IMR-90 (cell line): ENCODE results near the gene RTRAF. TPM values are rescaled to one million over a fixed set of nuclear protein-coding genes. Genes with fewer than 3 reads are reported as not detected.

ENCODE experiments used
- ATAC-seq: fragments of 200-7000 bp; cut with Tn5 transposase; 2 replicates; pipeline ENCODE4 v1.9.1; 2020; ENCODE audit warnings: low read depth, mild to moderate bottlenecking, moderate library complexity
- BruUV-seq: library from RNA; stranded (reverse); fragments of 400-500 nt; replicated peaks from 2 replicates; lab custom pipeline; 2021; lab: Mats Ljungman, UMichigan
- CTCF ChIA-PET: fragments of 300-600 bp; formaldehyde crosslinking; extraction: SDS; loops from one replicate; lab custom pipeline; 2021; ENCODE audit warnings: antibody characterized with exemption; lab: Yijun Ruan, JAX
- POLR2A ChIA-PET: fragments of 300-600 bp; sonication (Branson Sonifier 250); formaldehyde crosslinking; loops from one replicate; lab custom pipeline; 2022; ENCODE audit warnings: antibody characterized with exemption; ENCODE audit not compliant: unreplicated experiment; lab: Charles Lee
- DNase-seq: peaks from one replicate; pipeline ENCODE4 v3.0.0; 2013
- H2AFZ ChIP-seq: replicated peaks from 2 replicates; pipeline ENCODE3; 2013; ENCODE audit warnings: low read length, mild to moderate bottlenecking; ENCODE audit not compliant: poor library complexity
- H2AK5ac ChIP-seq: 2 replicates; pipeline ENCODE4 v1.6.1; 2013; ENCODE audit warnings: low read depth, low read length, inconsistent platforms
- H2AK9ac ChIP-seq: replicated peaks from 2 replicates; pipeline ENCODE3; 2013; ENCODE audit warnings: mild to moderate bottlenecking, low read depth, low read length, moderate library complexity; ENCODE audit not compliant: poor library complexity
- H2BK120ac ChIP-seq: 2 replicates; pipeline ENCODE4 v1.6.1; 2013; ENCODE audit warnings: low read depth, low read length, inconsistent platforms
- H2BK15ac ChIP-seq: 3 replicates; pipeline ENCODE4 v1.6.1; 2013; ENCODE audit warnings: low read depth, low read length, inconsistent platforms
- H2BK20ac ChIP-seq: 2 replicates; pipeline ENCODE4 v1.6.1; 2013; ENCODE audit warnings: low read depth, mild to moderate bottlenecking, inconsistent platforms, low read length, moderate library complexity
- H2BK5ac ChIP-seq: 2 replicates; pipeline ENCODE4 v1.6.1; 2013; ENCODE audit warnings: mild to moderate bottlenecking, low read depth, low read length, inconsistent platforms; ENCODE audit not compliant: poor library complexity, severe bottlenecking
- H3K14ac ChIP-seq: replicated peaks from 2 replicates; pipeline ENCODE4 v1.6.1; 2013; ENCODE audit warnings: low read depth, low read length, inconsistent platforms
- H3K18ac ChIP-seq: 2 replicates; pipeline ENCODE4 v1.6.1; 2013; ENCODE audit warnings: low read depth, low read length, control low read depth
- H3K23ac ChIP-seq: 2 replicates; pipeline ENCODE4 v1.6.1; 2013; ENCODE audit warnings: low read depth, low read length, inconsistent platforms
- H3K27ac ChIP-seq: 2 replicates; pipeline ENCODE4 v1.5.1; 2013; ENCODE audit warnings: mild to moderate bottlenecking, control low read depth, low read length; ENCODE audit not compliant: insufficient read depth
- H3K27me3 ChIP-seq: 2 replicates; pipeline ENCODE4 v1.6.1; 2013; ENCODE audit warnings: low read length; ENCODE audit not compliant: control insufficient read depth, insufficient read depth
- H3K36me3 ChIP-seq: 2 replicates; pipeline ENCODE4 v1.6.1; 2013; ENCODE audit warnings: low read length, mixed read lengths; ENCODE audit not compliant: control insufficient read depth, insufficient read depth
- H3K4ac ChIP-seq: 2 replicates; pipeline ENCODE4 v1.6.1; 2013; ENCODE audit warnings: low read depth, low read length, inconsistent platforms
- H3K4me1 ChIP-seq: 2 replicates; pipeline ENCODE4 v1.6.1; 2013; ENCODE audit warnings: low read length, mixed read lengths; ENCODE audit not compliant: control insufficient read depth, insufficient read depth
- H3K4me2 ChIP-seq: 2 replicates; pipeline ENCODE4 v1.6.1; 2013; ENCODE audit warnings: low read depth, mild to moderate bottlenecking, control low read depth, low read length, moderate library complexity
- H3K4me3 ChIP-seq: 2 replicates; pipeline ENCODE4 v1.5.1; 2013; ENCODE audit warnings: low read depth, mild to moderate bottlenecking, control low read depth, low read length, moderate library complexity; ENCODE audit not compliant: insufficient read depth
- H3K56ac ChIP-seq: 2 replicates; pipeline ENCODE4 v1.6.1; 2013; ENCODE audit warnings: low read length, inconsistent platforms; ENCODE audit not compliant: insufficient read depth; ENCODE audit errors: extremely low read depth
- H3K79me1 ChIP-seq, 2 experiments: 2 replicates each; pipeline ENCODE4 v1.6.1; 2013; ENCODE audit warnings: low read length in 2 of 2, inconsistent platforms in 1 of 2, low read depth in 1 of 2
- H3K9ac ChIP-seq: 2 replicates; pipeline ENCODE4 v1.6.1; 2013; ENCODE audit warnings: low read depth, low read length, control low read depth
- H3K9me1 ChIP-seq: 2 replicates; pipeline ENCODE4 v1.6.1; 2013; ENCODE audit warnings: low read length, inconsistent platforms; ENCODE audit not compliant: insufficient read depth
- H3K9me3 ChIP-seq: 2 replicates; pipeline ENCODE4 v1.6.1; 2013; ENCODE audit warnings: low read length; ENCODE audit not compliant: control insufficient read depth, insufficient read depth
- H4K20me1 ChIP-seq: 2 replicates; pipeline ENCODE4 v1.6.1; 2013; ENCODE audit warnings: low read length, inconsistent platforms; ENCODE audit not compliant: insufficient read depth
- H4K5ac ChIP-seq: 2 replicates; pipeline ENCODE4 v1.6.1; 2013; ENCODE audit warnings: mild to moderate bottlenecking, low read depth, low read length, control low read depth
- H4K8ac ChIP-seq, 2 experiments: 2 replicates each; pipeline ENCODE4 v1.6.1; 2013; ENCODE audit warnings: low read depth in 2 of 2, low read length in 2 of 2, control low read depth in 1 of 2, inconsistent platforms in 1 of 2
- H4K91ac ChIP-seq: 2 replicates; pipeline ENCODE4 v1.6.1; 2013; ENCODE audit warnings: low read depth, low read length, inconsistent platforms; ENCODE audit not compliant: insufficient read depth
- BHLHE40 ChIP-seq: fragments of 150-350 bp; IDR thresholded peaks from 2 replicates; pipeline ENCODE4 v1.6.1; 2016; ENCODE audit warnings: mild to moderate bottlenecking, low read depth, low read length
- CEBPB ChIP-seq: IDR thresholded peaks from 2 replicates; pipeline ENCODE4 v1.6.1; 2012; ENCODE audit warnings: low read depth, low read length, improper control_type of control experiment
- CHD1 ChIP-seq: IDR thresholded peaks from 2 replicates; pipeline ENCODE4 v1.6.1; 2012; ENCODE audit warnings: low read depth, low read length, improper control_type of control experiment
- FOS ChIP-seq: fragments of 150-350 bp; IDR thresholded peaks from 2 replicates; pipeline ENCODE4 v1.6.1; 2016; ENCODE audit warnings: low read depth, low read length
- MAZ ChIP-seq: IDR thresholded peaks from 2 replicates; pipeline ENCODE4 v1.6.1; 2012; ENCODE audit warnings: low read depth, mild to moderate bottlenecking, low read length, improper control_type of control experiment, moderate library complexity, borderline replicate concordance
- NFE2L2 ChIP-seq: fragments of 150-350 bp; IDR thresholded peaks from 2 replicates; pipeline ENCODE4 v1.6.1; 2016; ENCODE audit warnings: low read depth, mild to moderate bottlenecking, low read length
- SMC3 ChIP-seq: fragments of 150-350 bp; IDR thresholded peaks from 2 replicates; pipeline ENCODE4 v1.6.1; 2016; ENCODE audit warnings: low read depth, mild to moderate bottlenecking, antibody characterized with exemption, low read length, moderate library complexity
- WGBS, 2 experiments: methylation state at CpG; one replicate each; pipeline versions ENCODE4 v1.1.5 to v1.1.7; 2013; ENCODE audit warnings: missing lambda C conversion rate in 2 of 2; ENCODE audit not compliant: insufficient read length in 1 of 2; ENCODE audit errors: extremely low coverage in 2 of 2; 5-methylcytosine and 5-hydroxymethylcytosine counted together
- dilution Hi-C: fragments of 300-500 bp; cut with HindIII; formaldehyde crosslinking; loops from one replicate; pipeline ENCODE4 v1.14.3; 2018; ENCODE audit warnings: low sequenced_read_pairs; ENCODE audit not compliant: unreplicated experiment
- in situ Hi-C: fragments of 300-500 bp; cut with MboI; formaldehyde crosslinking; loops from 3 replicates; pipeline ENCODE4 v1.14.3; 2019; ENCODE audit warnings: low sequenced_read_pairs, inconsistent platforms, mixed read lengths
- intact Hi-C: fragments of 100-400 bp; cut with micrococcal nuclease; formaldehyde crosslinking; loops from 2 replicates; pipeline ENCODE4 v1.10.0; 2022
- polyA plus RNA-seq, 3 experiments: library from polyadenylated mRNA; depleted of rRNA; stranded (reverse); fragments of >200 nt; gene quantifications; 2 replicates each; pipeline ENCODE4 v1.2.3, GENCODE V29; 2012; ENCODE audit warnings: low replicate concordance in 1 of 3
- total RNA-seq: library from RNA; depleted of rRNA; stranded (reverse); fragments of >200 nt; gene quantifications from 2 replicates; pipeline ENCODE4 v1.2.3, GENCODE V29; 2012
- TF ChIP-seq, protein P1 (sequence below): fragments of 150-350 bp; IDR thresholded peaks from 2 replicates; pipeline ENCODE4 v1.6.1; 2016; ENCODE audit warnings: low read depth, mild to moderate bottlenecking, low read length, moderate library complexity, borderline replicate concordance

Gene RTRAF
- total and polyA plus RNA-seq, 2 of the 4 experiments (the other 2 are of a cell fraction): 53.2 to 102 TPM

DNA sequence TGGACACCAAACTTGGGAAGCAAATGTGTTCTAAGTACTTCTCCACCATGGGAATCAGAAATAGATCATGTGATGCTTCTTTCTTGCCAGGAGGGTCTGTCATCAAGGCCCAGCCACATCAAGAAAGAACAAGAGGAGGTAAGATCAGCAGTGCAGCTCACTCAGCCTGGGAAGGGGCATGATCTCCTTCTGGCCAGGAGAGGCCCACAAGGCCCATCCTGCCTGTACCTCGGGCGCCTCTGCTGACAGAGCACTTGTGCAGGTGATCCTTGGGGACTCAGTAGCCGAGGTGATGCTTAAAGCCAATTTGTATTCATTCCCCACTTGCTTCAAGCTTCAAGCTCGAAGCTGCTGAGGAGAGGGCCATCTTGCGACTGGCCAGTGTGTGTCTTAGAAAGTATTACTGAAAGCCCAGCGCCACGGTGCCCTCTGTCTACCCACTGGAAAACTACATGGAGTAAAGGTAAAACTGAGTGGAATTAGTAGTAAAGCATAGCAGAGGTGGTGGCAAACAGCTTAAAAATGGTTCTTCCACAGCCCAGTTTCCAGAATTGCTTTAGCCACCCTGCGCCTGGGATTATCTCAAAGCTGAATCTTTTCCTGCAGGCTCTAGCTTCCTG lies 26.2 kb downstream of the RTRAF start (continued):
- no peak for TF ChIP-seq BHLHE40

DNA sequence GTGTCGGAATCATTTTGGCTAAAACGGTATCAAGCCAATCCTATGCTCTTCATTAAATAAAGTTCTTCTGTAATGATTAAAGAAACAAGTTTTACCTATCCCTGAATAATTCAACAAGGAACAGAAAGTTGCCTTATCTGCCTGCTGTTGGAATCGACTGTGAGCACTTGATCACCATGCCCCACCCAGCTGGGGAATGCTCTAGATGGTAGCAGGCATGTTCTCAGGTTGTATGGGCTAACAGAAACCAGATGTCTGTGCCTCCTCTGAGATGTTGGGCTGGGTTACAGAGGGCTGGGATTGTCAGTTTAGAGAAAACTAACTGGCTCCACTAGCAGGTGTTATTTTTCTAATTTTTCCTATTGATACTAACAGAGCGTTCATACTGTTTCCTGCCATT lies 28.9 kb downstream of the RTRAF start:
- Histone ChIP-seq H3K4me2 (no peak overlapping the region), H3K56ac (no peak overlapping the region), H2AFZ (no peak overlapping the region), H3K9me3 (no peaks in the 10 kb centered on the region), H2BK120ac (no peak overlapping the region), H3K36me3 (peaks cover 75% of the 10 kb centered on the region), H3K4ac (no peak overlapping the region), H2BK20ac (no peak overlapping the region), H4K20me1 (no peaks in the 10 kb centered on the region), H3K27ac (no peak overlapping the region), H2BK5ac (no peak overlapping the region), H3K4me1 (peaks cover 9% of the 10 kb centered on the region), H3K9me1 (peaks cover 42% of the 10 kb centered on the region), H3K18ac (no peak overlapping the region), H3K4me3 (no peak overlapping the region), H2BK15ac (no peak overlapping the region), H4K5ac (no peak overlapping the region), H3K27me3 (no peaks in the 10 kb centered on the region), H4K91ac (no peak overlapping the region), H2AK5ac (no peak overlapping the region), H3K14ac (0 out of 2 replicates have a peak overlapping the region, but pooled peaks have one; percentile 37), H3K9ac (no peak overlapping the region), H3K23ac (no peak overlapping the region), H2AK9ac (no peak overlapping the region), H3K79me1 (peaks cover 55 to 79% of the 10 kb centered on the region in 2 experiments), H4K8ac (no peak overlapping the region)
- BruUV-seq: no TSS peak
- intact Hi-C loops (no loop called here), dilution Hi-C loops (no loop called here), in situ Hi-C loops (loop anchor here (25.0 kb wide), 1 partner anchor 694 kb away; the partner anchor contains the start of gene PSMC6)
- no CpG with 5 or more reads among the region's 4 CpGs for WGBS, 2 experiments
- ChIA-PET POLR2A (interaction anchor here (0.5 kb wide), 1 partner anchor 570 kb away, joined by 3 read pairs; no protein-coding TSS in a partner anchor), CTCF (interaction anchor here (0.6 kb wide), 1 partner anchor 155 kb away, joined by 7 read pairs; no protein-coding TSS in a partner anchor)
- DNase-seq (no peak), ATAC-seq (no peak)
- no peak for TF ChIP-seq CEBPB
- TF ChIP-seq, protein P1, sequence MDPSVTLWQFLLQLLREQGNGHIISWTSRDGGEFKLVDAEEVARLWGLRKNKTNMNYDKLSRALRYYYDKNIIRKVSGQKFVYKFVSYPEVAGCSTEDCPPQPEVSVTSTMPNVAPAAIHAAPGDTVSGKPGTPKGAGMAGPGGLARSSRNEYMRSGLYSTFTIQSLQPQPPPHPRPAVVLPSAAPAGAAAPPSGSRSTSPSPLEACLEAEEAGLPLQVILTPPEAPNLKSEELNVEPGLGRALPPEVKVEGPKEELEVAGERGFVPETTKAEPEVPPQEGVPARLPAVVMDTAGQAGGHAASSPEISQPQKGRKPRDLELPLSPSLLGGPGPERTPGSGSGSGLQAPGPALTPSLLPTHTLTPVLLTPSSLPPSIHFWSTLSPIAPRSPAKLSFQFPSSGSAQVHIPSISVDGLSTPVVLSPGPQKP: no peak
- no peak for TF ChIP-seq SMC3
- no peak for TF ChIP-seq CHD1
- no peak for TF ChIP-seq FOS
- no peak for TF ChIP-seq NFE2L2
- TF ChIP-seq MAZ: no peak
- TF ChIP-seq BHLHE40: no peak
